Fibroblast of skin of right biceps (primary cell): ENCODE measurements around the gene CD302.
A peak's percentile ranks its signal among the peaks of the same experiment; 100 is the strongest.
"Not testable (repeated sequence)": the region's sequence is repeated elsewhere in the genome, so short reads cannot be mapped to it uniquely, and the experiment has no call there.

Source experiments
- DNase-seq: peaks from one replicate; pipeline ENCODE4 v3.0.0-alpha.2; 2013

Gene CD302

DNA sequence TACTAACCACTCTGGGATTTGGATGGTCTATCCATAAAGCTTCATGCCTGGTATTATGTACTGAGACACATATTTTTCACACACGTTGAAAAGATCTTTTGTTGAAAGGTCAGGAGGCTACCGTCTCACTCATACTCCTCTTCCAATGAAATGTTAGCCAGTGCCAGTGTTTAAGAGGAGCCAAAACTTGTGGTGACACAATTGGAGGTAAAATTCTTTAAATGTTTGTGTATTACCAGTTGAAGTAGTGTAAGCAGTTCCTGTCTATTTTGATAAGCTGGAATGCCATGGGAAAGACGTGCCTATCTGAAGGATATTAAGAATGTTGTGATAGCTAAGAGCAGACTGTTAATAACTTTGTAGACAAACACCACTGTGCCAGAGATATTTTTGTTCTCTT is 53.6 kb downstream of the CD302 start:
- peak; percentile 17 for DNase-seq

DNA sequence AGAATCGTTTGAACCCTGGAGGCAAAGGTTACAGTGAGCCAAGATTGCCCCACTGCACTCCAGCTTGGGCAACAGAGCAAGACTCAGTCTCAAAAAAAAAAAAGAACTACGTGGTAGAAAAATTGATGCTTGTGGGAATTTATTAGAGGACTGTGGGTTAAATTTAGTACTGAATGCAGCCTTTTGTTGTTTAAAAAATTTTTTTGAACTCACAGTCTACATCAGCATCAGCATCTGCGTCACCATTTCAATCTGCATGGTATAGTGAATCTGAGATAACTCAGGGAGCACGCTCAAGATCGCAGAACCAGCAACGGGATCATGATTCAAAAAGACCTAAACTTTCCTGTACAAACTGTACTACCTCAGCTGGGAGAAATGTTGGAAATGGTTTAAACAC is 55.2 kb downstream of the CD302 start:
- no peak for DNase-seq

DNA sequence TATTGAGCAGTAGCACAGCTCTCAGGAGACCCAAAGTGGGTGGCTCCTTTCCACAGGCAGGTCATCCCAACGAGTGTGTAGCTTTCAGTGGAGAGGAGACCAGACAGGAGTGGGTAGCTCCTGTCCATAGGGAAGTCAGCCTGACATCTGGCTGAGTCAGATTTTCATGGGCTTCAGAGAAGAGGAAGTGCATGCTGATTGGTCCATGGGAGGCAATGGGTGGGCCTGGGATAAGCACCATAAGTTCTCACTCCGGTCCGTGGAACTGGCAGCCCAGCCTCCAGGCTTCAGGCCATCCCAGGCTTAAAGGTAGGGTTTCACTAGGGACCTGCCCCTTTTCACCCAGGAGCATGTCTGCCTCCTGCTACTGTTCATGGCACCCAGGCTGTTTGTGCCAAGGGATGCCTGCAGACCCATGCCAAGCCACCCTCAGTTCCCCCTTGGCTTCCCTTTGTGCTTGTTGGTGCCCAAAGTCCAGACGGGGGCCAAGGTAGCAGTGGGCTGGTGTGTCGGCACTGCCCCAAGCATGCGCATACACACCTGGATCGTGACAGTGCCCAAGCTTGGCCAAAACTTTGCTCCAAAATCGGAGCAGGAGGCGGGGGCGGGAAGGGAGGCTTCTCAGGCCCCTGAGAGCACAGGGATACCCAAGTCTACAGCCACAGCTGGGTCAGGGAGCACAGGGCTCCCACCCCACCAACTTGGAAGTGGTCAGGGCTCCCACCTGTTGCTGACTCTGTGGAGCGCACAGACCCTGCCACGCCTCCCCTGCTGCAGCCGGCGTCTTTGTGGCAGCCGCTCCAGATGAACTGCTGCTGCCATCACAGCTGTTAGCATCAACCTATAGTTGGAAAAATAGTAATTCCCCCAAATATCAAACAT is 59.3 kb downstream of the CD302 start:
- no peak for DNase-seq

DNA sequence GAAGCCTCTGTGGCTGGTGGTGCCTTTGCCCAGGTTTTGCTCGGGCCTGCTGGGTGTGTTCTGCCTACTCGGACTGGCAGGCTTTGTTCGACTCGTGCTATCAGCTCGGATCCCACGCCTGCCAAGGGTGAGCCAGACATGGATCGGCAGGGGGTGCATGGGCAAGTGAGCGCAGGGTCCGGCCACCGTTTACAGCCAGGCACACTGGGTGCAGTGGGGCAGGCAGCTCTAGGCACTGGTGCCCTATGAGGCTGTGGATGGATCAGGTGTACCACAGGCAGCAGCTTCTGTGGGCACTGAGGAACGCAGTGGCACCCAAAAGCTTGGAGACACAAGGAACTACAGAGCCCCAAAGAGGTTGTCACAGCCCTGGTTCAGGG is 60.1 kb downstream of the CD302 start:
- DNase-seq: no peak

DNA sequence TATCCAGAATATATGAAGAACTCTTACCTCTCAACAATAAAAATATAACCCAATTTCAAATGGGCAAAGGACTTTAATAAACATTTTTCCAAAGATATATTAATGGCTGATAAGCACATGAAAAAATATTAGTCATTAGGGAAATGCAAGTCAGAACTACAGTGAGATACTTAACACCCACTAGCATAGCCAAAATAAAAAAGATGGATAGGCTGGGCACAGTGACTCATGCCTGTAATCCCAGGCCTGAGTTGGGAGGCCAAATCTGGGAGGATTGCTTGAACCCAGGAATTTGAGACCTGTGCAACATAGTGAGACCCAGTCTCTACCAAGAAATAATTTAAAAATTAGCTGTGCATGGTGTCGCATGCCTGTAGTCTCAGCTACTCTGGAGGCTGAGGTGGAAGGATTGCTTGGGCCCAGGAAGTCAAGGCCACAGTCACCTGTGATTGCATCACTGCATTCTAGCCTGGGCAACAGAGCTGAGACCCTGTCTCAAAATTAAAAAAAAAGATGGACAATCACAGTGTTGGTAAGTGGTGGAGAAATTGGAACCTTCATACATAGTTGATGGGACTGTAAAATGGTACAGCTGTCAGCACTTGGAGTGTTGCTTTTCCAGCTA is 60.6 kb downstream of the CD302 start:
- peak; percentile 26 for DNase-seq

DNA sequence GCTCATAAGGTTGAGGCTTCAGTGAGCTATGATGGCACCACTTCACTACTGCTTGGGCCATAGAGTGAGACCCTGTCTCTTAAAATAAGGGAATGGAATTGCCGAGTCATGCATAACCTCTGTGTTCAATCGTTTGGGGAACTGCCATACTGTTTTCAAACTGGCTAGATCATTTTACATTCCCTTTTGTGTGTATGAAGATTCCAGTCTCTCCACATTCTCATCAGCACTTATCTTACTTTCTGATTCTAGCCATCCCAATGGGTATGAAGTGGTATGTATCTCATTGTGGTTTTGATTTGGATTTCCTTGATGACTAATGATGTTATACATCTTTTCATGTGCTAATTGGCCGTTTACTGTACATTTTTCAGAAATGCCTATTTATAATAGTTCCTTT is 62.0 kb downstream of the CD302 start:
- peak; percentile 60 for DNase-seq

DNA sequence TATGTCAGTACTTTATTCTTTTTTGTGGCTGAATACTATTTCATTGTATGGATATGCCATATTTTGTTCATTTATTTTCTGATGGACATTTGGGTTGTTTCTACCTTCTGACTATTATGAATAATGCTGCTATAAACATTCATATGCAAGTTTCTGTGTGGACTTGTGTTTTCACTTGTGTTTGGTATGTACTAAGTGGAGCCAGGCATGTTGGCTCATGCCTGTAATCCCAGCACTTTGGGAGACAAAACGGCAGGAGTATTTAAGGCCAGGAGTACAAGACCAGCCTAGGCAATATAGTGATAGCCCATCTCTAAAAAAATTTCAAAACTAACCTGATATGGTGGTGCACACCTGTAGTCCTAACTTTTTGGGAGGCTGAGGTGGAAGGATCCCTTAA is 62.4 kb downstream of the CD302 start:
- DNase-seq: no peak

DNA sequence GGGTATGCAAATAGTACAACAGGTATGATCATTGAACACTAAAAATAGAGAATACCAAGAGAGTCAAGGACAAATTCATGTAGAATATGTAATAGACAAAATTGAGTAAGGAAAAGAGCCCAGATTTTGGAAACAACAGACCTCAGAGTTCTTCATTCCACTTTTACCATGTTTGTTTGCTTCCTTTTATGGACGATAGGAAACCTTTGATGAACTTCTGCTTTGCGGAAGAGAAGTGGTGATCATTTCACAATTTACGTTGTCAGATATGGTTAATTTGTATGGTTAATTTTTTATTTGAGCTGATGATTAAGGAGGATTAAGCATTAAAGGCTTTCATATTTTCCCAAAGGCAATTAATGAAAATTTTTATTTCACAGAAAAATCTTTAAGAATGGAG is 69.4 kb downstream of the CD302 start:
- no peak for DNase-seq

DNA sequence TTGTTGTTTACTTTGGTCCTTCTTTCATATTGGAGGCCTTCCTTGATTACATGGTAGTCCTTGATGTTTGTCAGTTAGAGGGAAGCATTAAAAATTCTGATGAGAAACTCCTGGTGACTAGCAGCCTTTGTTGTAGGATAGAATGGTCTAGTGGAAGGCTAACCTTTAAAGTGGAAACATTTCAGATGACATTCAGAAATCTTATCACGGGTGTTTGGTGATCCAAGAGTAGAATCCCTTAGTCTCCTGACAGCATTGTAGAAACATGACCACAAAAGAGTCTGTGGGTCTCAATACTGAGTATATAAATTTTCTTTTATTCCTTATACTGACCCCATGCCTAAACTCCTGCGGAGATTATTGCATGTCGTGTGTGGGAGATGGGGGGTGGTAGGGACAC is 72.3 kb downstream of the CD302 start:
- DNase-seq: no peak

DNA sequence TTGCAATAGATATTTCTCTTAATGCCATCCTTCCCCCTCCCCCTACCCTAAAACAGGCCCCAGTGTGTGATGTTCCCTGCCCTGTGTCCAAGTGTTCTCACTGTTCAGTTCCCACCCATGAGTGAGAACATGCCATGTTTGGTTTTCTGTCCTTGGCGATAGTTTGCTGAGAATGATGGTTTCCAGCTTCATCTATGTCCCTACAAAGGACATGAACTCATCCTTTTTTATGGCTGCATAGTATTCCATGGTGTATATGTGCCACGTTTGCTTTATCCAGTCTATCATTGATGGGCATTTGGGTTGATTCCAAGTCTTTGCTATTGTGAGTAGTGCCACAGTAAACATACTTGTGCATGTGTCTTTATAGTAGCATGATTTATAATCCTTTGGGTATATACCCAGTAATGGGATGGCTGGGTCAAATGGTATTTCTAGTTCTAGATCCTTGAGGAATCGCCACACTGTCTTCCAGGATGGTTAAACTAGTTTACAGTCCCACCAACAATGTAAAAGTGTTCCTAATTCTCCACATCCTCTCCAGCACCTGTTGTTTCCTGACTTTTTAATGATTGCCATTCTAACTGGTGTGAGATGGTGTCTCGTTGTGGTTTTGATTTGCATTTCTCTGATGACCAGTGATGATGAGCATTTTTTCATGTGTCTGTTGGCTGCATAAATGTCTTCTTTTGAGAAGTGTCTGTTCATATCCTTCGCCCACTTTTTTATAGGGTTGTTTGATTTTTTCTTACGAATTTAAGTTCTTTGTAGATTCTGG is 73.0 kb downstream of the CD302 start:
- DNase-seq: not testable (repeated sequence)

DNA sequence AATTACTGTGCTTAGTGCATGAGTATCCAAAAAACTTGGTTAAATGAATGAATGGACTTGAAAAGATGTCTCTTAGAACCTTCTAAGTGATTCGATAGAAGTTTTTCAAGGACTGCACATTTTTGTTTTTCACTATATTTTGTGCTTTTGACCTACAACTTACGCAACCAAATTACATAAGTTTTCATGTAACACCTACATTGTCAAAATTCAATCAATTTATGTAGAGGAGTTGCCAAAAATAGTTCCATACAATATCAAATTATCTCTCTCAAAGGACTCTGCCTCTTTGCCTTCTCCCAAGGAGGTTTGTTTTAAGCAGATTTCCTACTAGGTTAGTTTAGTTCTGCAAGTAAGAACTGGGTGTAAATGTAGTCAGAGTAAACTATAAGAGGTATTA is 75.4 kb downstream of the CD302 start:
- DNase-seq: no peak

DNA sequence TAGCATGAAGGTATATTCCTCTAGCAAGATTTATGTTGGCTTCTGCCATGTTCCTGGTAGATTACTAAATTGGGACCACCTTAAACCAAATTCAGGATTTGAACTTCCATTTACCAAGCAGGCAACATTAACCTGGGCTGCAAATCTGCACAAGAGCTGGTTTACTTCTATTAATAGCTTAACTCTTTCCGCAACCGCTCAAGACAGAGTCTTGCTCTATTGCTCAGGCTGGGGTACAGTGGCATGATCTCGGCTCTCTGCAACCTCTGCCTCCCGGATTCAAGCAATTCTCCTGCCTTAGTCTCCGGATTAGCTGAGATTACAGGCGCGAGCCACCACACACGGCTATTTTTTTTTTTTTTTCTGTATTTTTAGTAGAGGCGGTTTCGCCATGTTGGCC is 77.3 kb downstream of the CD302 start:
- DNase-seq: no peak
